HL-60/S4 treated with phorbol 12-myristate 13-acetate at 8.2 ng/mL for 4 days and 3 days (cell line): Measurements from ENCODE around the gene CARHSP1.

Experiments used
- in situ Hi-C: fragments of 300-500 bp; cut with MboI; formaldehyde crosslinking; loops from 2 replicates; pipeline ENCODE4 v1.15.0; 2022; ENCODE audit warnings: low sequenced_read_pairs

Gene CARHSP1

GRCh38 chr16:8894736-8895334 is 26.0 kb upstream of the CARHSP1 start:
- in situ Hi-C loops: loop anchor here (25.0 kb wide), 1 partner anchor 333 kb away; no protein-coding TSS in a partner anchor

- in situ Hi-C loops: loop anchor here (25.0 kb wide), 1 partner anchor 332 kb away; no protein-coding TSS in a partner anchor
Measured at GRCh38 chr16:8893976-8894690, 25.3 kb upstream of the CARHSP1 start.

- in situ Hi-C loops: loop anchor here (25.0 kb wide), 1 partner anchor 331 kb away; no protein-coding TSS in a partner anchor
Measured at GRCh38 chr16:8893426-8893825, 24.6 kb upstream of the CARHSP1 start.

GRCh38 chr16:8892101-8892575 is 23.3 kb upstream of the CARHSP1 start:
- in situ Hi-C loops: loop anchor here (25.0 kb wide), 1 partner anchor 330 kb away; no protein-coding TSS in a partner anchor

- in situ Hi-C loops: loop anchor here (25.0 kb wide), 1 partner anchor 328 kb away; no protein-coding TSS in a partner anchor
Measured at GRCh38 chr16:8890549-8890921, 21.7 kb upstream of the CARHSP1 start.

- in situ Hi-C loops: loop anchor here (25.0 kb wide), 1 partner anchor 328 kb away; no protein-coding TSS in a partner anchor
Measured at GRCh38 chr16:8889893-8890548, 21.2 kb upstream of the CARHSP1 start.

- in situ Hi-C loops: loop anchor here (25.0 kb wide), 1 partner anchor 327 kb away; no protein-coding TSS in a partner anchor
Measured at GRCh38 chr16:8888951-8889892, 20.4 kb upstream of the CARHSP1 start.

GRCh38 chr16:8887952-8888560 is 19.2 kb upstream of the CARHSP1 start:
- in situ Hi-C loops: loop anchor here (25.0 kb wide), 1 partner anchor 326 kb away; no protein-coding TSS in a partner anchor

- in situ Hi-C loops: loop anchor here (25.0 kb wide), 1 partner anchor 325 kb away; no protein-coding TSS in a partner anchor
Measured at GRCh38 chr16:8887431-8887765, 18.6 kb upstream of the CARHSP1 start.

GRCh38 chr16:8886593-8887430 is 18.0 kb upstream of the CARHSP1 start:
- in situ Hi-C loops: loop anchor here (25.0 kb wide), 1 partner anchor 325 kb away; no protein-coding TSS in a partner anchor

- in situ Hi-C loops: loop anchor here (25.0 kb wide), 1 partner anchor 324 kb away; no protein-coding TSS in a partner anchor
Measured at GRCh38 chr16:8885674-8886592, 17.1 kb upstream of the CARHSP1 start.

- in situ Hi-C loops: loop anchor here (25.0 kb wide), 1 partner anchor 321 kb away; no protein-coding TSS in a partner anchor
Measured at GRCh38 chr16:8882725-8883377, 14.0 kb upstream of the CARHSP1 start.

GRCh38 chr16:8882041-8882617 is 13.3 kb upstream of the CARHSP1 start, which contains the start of gene LITAFD:
Gene LITAFD (plus strand): TSS chr16:8882351. CDS start chr16:8884356, 2,005 bp downstream.
- in situ Hi-C loops: loop anchor here (25.0 kb wide), 1 partner anchor 320 kb away; no protein-coding TSS in a partner anchor

- in situ Hi-C loops: loop anchor here (25.0 kb wide), 1 partner anchor 319 kb away; no protein-coding TSS in a partner anchor
Measured at GRCh38 chr16:8880839-8881510, 12.2 kb upstream of the CARHSP1 start.

- in situ Hi-C loops: loop anchor here (25.0 kb wide), 1 partner anchor 316 kb away; no protein-coding TSS in a partner anchor
Measured at GRCh38 chr16:8878523-8878911, 9.7 kb upstream of the CARHSP1 start.
